ENCODE data around the gene CORIN.

- TF ChIP-seq POLR2A (IDR thresholded peaks at IDR 0.05) = no peak
- no peak for TF ChIP-seq CTCF (IDR thresholded peaks at IDR 0.05)
Observed at GRCh38 chr4:47562297-47562696, 275.6 kb downstream of the CORIN start.

Measured in stomach (tissue), 4 donors.